IPS-18c (cell line): ENCODE data around the gene UBQLN3.

Experiments used
- H3K4me3 ChIP-seq: 2 replicates; pipeline ENCODE4 v1.7.0; 2013; ENCODE audit warnings: low read depth, mild to moderate bottlenecking, low read length, moderate library complexity; ENCODE audit not compliant: insufficient read depth
- H3K9me3 ChIP-seq: one replicate; pipeline ENCODE4 v1.6.1; 2013; ENCODE audit warnings: mild to moderate bottlenecking, low read length, moderate library complexity; ENCODE audit not compliant: control insufficient read depth, insufficient read depth

Gene UBQLN3

GRCh38 chr11:5509803-5510202, at the start of gene UBQLN3:
Gene UBQLN3 (minus strand): TSS chr11:5509957. CDS start chr11:5509558, 399 bp downstream.
- Histone ChIP-seq H3K9me3 (no peaks in the 10 kb centered on the region), H3K4me3 (no peak within 1 kb of the TSS)

- H3K4me3 ChIP-seq: no peak overlapping the region
- no peaks in the 10 kb centered on the region for H3K9me3 ChIP-seq
These were observed 48.0 kb upstream of the UBQLN3 start for GRCh38 chr11:5557751-5558150.

- Histone ChIP-seq H3K4me3 (no peak overlapping the region), H3K9me3 (no peaks in the 10 kb centered on the region)
These were observed 46.9 kb upstream of the UBQLN3 start for GRCh38 chr11:5556596-5557188.

GRCh38 chr11:5553343-5553742, 43.6 kb upstream of the UBQLN3 start:
- H3K4me3 ChIP-seq: no peak overlapping the region
- H3K9me3 ChIP-seq: no peaks in the 10 kb centered on the region

- no peaks in the 10 kb centered on the region for H3K9me3 ChIP-seq
- no peak overlapping the region for H3K4me3 ChIP-seq
These were observed 40.8 kb upstream of the UBQLN3 start for GRCh38 chr11:5550440-5551095.

- Histone ChIP-seq H3K4me3 (no peak within 1 kb of the TSS), H3K9me3 (no peaks in the 10 kb centered on the region)
These were observed 38.7 kb upstream of the UBQLN3 start, which contains the start of gene OR52H1 for GRCh38 chr11:5548440-5548839. Gene OR52H1 (minus strand): TSS chr11:5548540. CDS start chr11:5545505, 3,035 bp downstream.

- H3K4me3 ChIP-seq: no peak overlapping the region
- no peaks in the 10 kb centered on the region for H3K9me3 ChIP-seq
These were observed 38.2 kb upstream of the UBQLN3 start for GRCh38 chr11:5547982-5548381.

- Histone ChIP-seq H3K4me3 (no peak overlapping the region), H3K9me3 (no peaks in the 10 kb centered on the region)
These were observed 36.7 kb upstream of the UBQLN3 start for GRCh38 chr11:5546457-5546856.

- Histone ChIP-seq H3K9me3 (no peaks in the 10 kb centered on the region), H3K4me3 (no peak overlapping the region)
These were observed 31.7 kb upstream of the UBQLN3 start for GRCh38 chr11:5541427-5541826.

- H3K4me3 ChIP-seq: no peak overlapping the region
- no peaks in the 10 kb centered on the region for H3K9me3 ChIP-seq
These were observed 26.7 kb upstream of the UBQLN3 start for GRCh38 chr11:5536482-5536881.

GRCh38 chr11:5534046-5534445, 24.3 kb upstream of the UBQLN3 start:
- no peaks in the 10 kb centered on the region for H3K9me3 ChIP-seq
- H3K4me3 ChIP-seq: no peak overlapping the region

GRCh38 chr11:5531053-5531831, 21.5 kb upstream of the UBQLN3 start:
- Histone ChIP-seq H3K9me3 (no peaks in the 10 kb centered on the region), H3K4me3 (no peak overlapping the region)

GRCh38 chr11:5528495-5528894, 18.7 kb upstream of the UBQLN3 start:
- no peaks in the 10 kb centered on the region for H3K9me3 ChIP-seq
- no peak overlapping the region for H3K4me3 ChIP-seq

- H3K4me3 ChIP-seq: no peak overlapping the region
- no peaks in the 10 kb centered on the region for H3K9me3 ChIP-seq
These were observed 18.0 kb upstream of the UBQLN3 start for GRCh38 chr11:5527716-5528115.

GRCh38 chr11:5524756-5525155, 15.0 kb upstream of the UBQLN3 start:
- Histone ChIP-seq H3K9me3 (no peaks in the 10 kb centered on the region), H3K4me3 (no peak overlapping the region)

- Histone ChIP-seq H3K4me3 (no peak overlapping the region), H3K9me3 (no peaks in the 10 kb centered on the region)
These were observed 12.6 kb upstream of the UBQLN3 start for GRCh38 chr11:5522308-5522707.

- Histone ChIP-seq H3K4me3 (no peak overlapping the region), H3K9me3 (no peaks in the 10 kb centered on the region)
These were observed 11.8 kb upstream of the UBQLN3 start for GRCh38 chr11:5521540-5521939.

GRCh38 chr11:5516599-5516998, 6.8 kb upstream of the UBQLN3 start, which contains the start of gene UBQLNL:
Gene UBQLNL (minus strand): TSS chr11:5516699. CDS start chr11:5516441, 258 bp downstream.
- no peak within 1 kb of the TSS for H3K4me3 ChIP-seq
- H3K9me3 ChIP-seq: no peaks in the 10 kb centered on the region
